SK-N-SH (cell line): Measurements from ENCODE around the gene ATXN2. TPM values are rescaled to one million over a fixed set of nuclear protein-coding genes. Genes with fewer than 3 reads are reported as not detected.

Experiments used
- CTCF ChIA-PET: fragments of 300-600, 350-600 bp; formaldehyde crosslinking; extraction: SDS; loops from one replicate; lab custom pipeline; 2021; lab: Yijun Ruan, JAX
- POLR2A ChIA-PET: fragments of 350-600 bp; sonication (Branson Sonifier 250); formaldehyde crosslinking; extraction: SDS; loops from one replicate; lab custom pipeline; 2020; ENCODE audit warnings: antibody characterized with exemption, inconsistent platforms; lab: Yijun Ruan, JAX
- DNase-seq: peaks from one replicate; pipeline ENCODE4 v3.0.0; 2012
- H2AFZ ChIP-seq: fragments of 200-600 bp; sonication (generic); 2 replicates; pipeline ENCODE4 v1.8.1; 2016; ENCODE audit warnings: antibody characterized with exemption, mild to moderate bottlenecking, low read depth
- H3F3A ChIP-seq: fragments of 200-600 bp; sonication (generic); replicated peaks from 2 replicates; pipeline ENCODE3; 2016; ENCODE audit warnings: antibody characterized with exemption, mild to moderate bottlenecking; ENCODE audit not compliant: insufficient read depth
- H3K27ac ChIP-seq, 2 experiments: fragments of 200-500 bp in 1 of 2; fragments of 200-600 bp in 1 of 2; sonication (Bioruptor generic) in 1 of 2; sonication (generic), shearing (Covaris generic) in 1 of 2; 2 replicates each; pipeline versions ENCODE4 v1.5.1 to v1.6.1; 2014 to 2016; ENCODE audit warnings: low read depth in 2 of 2, inconsistent platforms in 1 of 2, low read length in 1 of 2, mild to moderate bottlenecking in 1 of 2, mixed read lengths in 1 of 2
- H3K27me3 ChIP-seq: fragments of 200-600 bp; sonication (generic), shearing (Covaris generic); 2 replicates; pipeline ENCODE4 v1.6.1; 2016; ENCODE audit warnings: mixed run types; ENCODE audit not compliant: insufficient read depth
- H3K36me3 ChIP-seq, 2 experiments: fragments of 200-500 bp in 1 of 2; fragments of 200-600 bp in 1 of 2; sonication (Bioruptor generic) in 1 of 2; sonication (generic) in 1 of 2; replicated peaks in 1 of 2; 2 replicates each; pipeline versions ENCODE3 to v1.5.1; 2014 to 2016; ENCODE audit warnings: low read length in 1 of 2, mild to moderate bottlenecking in 1 of 2; ENCODE audit not compliant: insufficient read depth in 2 of 2, control insufficient read depth in 1 of 2
- H3K4me1 ChIP-seq, 2 experiments: fragments of 200-500 bp in 1 of 2; fragments of 200-600 bp in 1 of 2; sonication (Bioruptor generic) in 1 of 2; sonication (generic), shearing (Covaris generic) in 1 of 2; 2 replicates each; pipeline versions ENCODE4 v1.5.1 to v1.6.1; 2014 to 2016; ENCODE audit warnings: low read depth in 1 of 2, low read length in 1 of 2, mixed run types in 1 of 2; ENCODE audit not compliant: insufficient read depth in 2 of 2, control insufficient read depth in 1 of 2
- H3K4me2 ChIP-seq: fragments of 200-600 bp; sonication (generic), shearing (Covaris generic); 2 replicates; pipeline ENCODE4 v1.6.1; 2017; ENCODE audit warnings: mixed run types
- H3K4me3 ChIP-seq, 2 experiments: fragments of 200-500 bp in 1 of 2; fragments of 200-600 bp in 1 of 2; sonication (Bioruptor generic) in 1 of 2; sonication (generic), shearing (Covaris generic) in 1 of 2; 2 replicates each; pipeline versions ENCODE4 v1.5.1 to v1.8.1; 2014 to 2016; ENCODE audit warnings: low read depth in 2 of 2, inconsistent platforms in 1 of 2, low read length in 1 of 2, mild to moderate bottlenecking in 1 of 2, mixed read lengths in 1 of 2, moderate library complexity in 1 of 2
- H3K79me2 ChIP-seq: fragments of 200-600 bp; sonication (generic); 2 replicates; pipeline ENCODE4 v1.8.1; 2017; ENCODE audit warnings: mild to moderate bottlenecking; ENCODE audit not compliant: insufficient read depth
- H3K9ac ChIP-seq: fragments of 200-600 bp; sonication (generic); 2 replicates; pipeline ENCODE4 v1.6.1; 2017; ENCODE audit warnings: mixed run types
- H3K9me2 ChIP-seq: fragments of 200-600 bp; sonication (generic); 2 replicates; pipeline ENCODE4 v1.6.1; 2017; ENCODE audit warnings: mixed run types
- H3K9me3 ChIP-seq: fragments of 200-600 bp; sonication (generic); 2 replicates; pipeline ENCODE4 v1.6.1; 2017; ENCODE audit warnings: mixed run types, mild to moderate bottlenecking, moderate library complexity
- H4K20me1 ChIP-seq: fragments of 200-600 bp; sonication (generic); 2 replicates; pipeline ENCODE4 v1.6.1; 2017; ENCODE audit warnings: mild to moderate bottlenecking, mixed run types; ENCODE audit not compliant: insufficient read depth
- CHD2 ChIP-seq: fragments of 150-350 bp; IDR thresholded peaks from 2 replicates; pipeline ENCODE4 v1.6.1; 2018; ENCODE audit warnings: low read length; ENCODE audit not compliant: partially characterized antibody
- FOSL2 ChIP-seq: IDR thresholded peaks from 2 replicates; pipeline ENCODE4 v1.4.0; 2012; ENCODE audit warnings: low read depth, mild to moderate bottlenecking, moderate library complexity, borderline replicate concordance
- FOXJ3 ChIP-seq: sonication (generic); formaldehyde crosslinking; IDR thresholded peaks from 2 replicates; pipeline ENCODE4 v1.5.1; 2020; ENCODE audit warnings: mild to moderate bottlenecking, missing genetic modification reagents
- GABPA ChIP-seq: IDR thresholded peaks from 2 replicates; pipeline ENCODE4 v1.4.0; 2012; ENCODE audit warnings: low read depth, mild to moderate bottlenecking
- MEF2A ChIP-seq: IDR thresholded peaks from 2 replicates; pipeline ENCODE4 v1.4.0; 2012; ENCODE audit warnings: low read depth, borderline replicate concordance
- RCOR1 ChIP-seq: fragments of 150-350 bp; IDR thresholded peaks from 2 replicates; pipeline ENCODE4 v1.6.1; 2017; ENCODE audit warnings: antibody characterized with exemption, low read length
- RFX5 ChIP-seq: IDR thresholded peaks from 2 replicates; pipeline ENCODE4 v1.6.1; 2012; ENCODE audit warnings: mild to moderate bottlenecking, improper control_type of control experiment, low read length
- SMC3 ChIP-seq: IDR thresholded peaks from 2 replicates; pipeline ENCODE4 v1.6.1; 2012; ENCODE audit warnings: low read depth, low read length, improper control_type of control experiment
- TCF12 ChIP-seq: IDR thresholded peaks from 2 replicates; pipeline ENCODE4 v1.4.0; 2012
- YY1 ChIP-seq: IDR thresholded peaks from 2 replicates; pipeline ENCODE4 v1.4.0; 2012; ENCODE audit warnings: low read depth, mild to moderate bottlenecking
- WGBS: methylation state at CpG from one replicate; pipeline ENCODE4 v1.1.6; 2017; ENCODE audit warnings: low lambda C conversion rate; 5-methylcytosine and 5-hydroxymethylcytosine counted together
- polyA plus RNA-seq, 3 experiments: library from polyadenylated mRNA; depleted of rRNA; stranded (reverse); fragments of >200 nt; gene quantifications; 2 replicates each; pipeline ENCODE4 v1.2.3, GENCODE V29; 2012
- TF ChIP-seq, protein P1 (sequence below): fragments of 200-600 bp; sonication (generic); IDR thresholded peaks from 2 replicates; pipeline ENCODE4 v1.6.1; 2017; ENCODE audit warnings: antibody characterized with exemption, mild to moderate bottlenecking, moderate library complexity
- TF ChIP-seq, protein P2 (sequence below): fragments of 150-350 bp; IDR thresholded peaks from 2 replicates; pipeline ENCODE4 v1.6.1; 2016; ENCODE audit warnings: mild to moderate bottlenecking, low read depth, low read length
- TF ChIP-seq, protein P3 (sequence below): fragments of 150-350 bp; IDR thresholded peaks from 2 replicates; pipeline ENCODE4 v1.6.1; 2017; ENCODE audit warnings: antibody characterized with exemption, low read length, low read depth, borderline replicate concordance
- TF ChIP-seq, protein P4 (sequence below): IDR thresholded peaks from 2 replicates; pipeline ENCODE4 v1.6.1; 2012; ENCODE audit warnings: mild to moderate bottlenecking, low read depth, low read length, moderate library complexity
- TF ChIP-seq, protein P5 (sequence below): IDR thresholded peaks from 2 replicates; pipeline ENCODE4 v1.4.0; 2012; ENCODE audit warnings: low read depth

ATXN2 gene
- polyA plus RNA-seq, 1 of the 3 experiments (the other 2 are of a cell fraction) = 35.7 TPM

DNA sequence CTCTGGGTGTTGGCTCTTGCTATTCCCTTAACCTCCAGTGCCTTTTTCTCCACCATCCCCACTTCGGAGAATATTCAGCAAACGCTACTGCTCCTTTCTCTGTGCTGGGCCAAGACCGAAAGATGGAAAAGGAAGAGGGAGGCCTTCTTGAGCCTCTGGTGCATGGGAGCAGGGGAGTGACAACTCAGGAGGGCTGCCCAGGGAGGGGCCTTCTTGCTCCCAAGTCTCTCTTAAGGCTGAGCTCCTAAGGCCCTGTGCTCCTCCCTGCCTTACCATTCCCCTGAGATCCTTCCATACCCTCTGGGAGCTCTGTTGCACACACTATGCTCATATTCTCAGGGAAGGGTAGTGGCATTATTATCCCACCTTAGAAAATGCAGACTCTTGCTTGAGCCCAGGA, 158.5 kb downstream of the ATXN2 start:
- Histone ChIP-seq H3K27ac (no peak overlapping the region), H3F3A (peaks cover 47% of the 10 kb centered on the region), H3K79me2 (peaks cover 100% of the 10 kb centered on the region), H3K4me3 (no peak overlapping the region), H3K9me2 (no peaks in the 10 kb centered on the region), H3K4me1 (peaks cover 38 to 40% of the 10 kb centered on the region in 2 experiments; a peak in 3 of 4 replicates), H3K9me3 (no peaks in the 10 kb centered on the region), H3K27me3 (no peaks in the 10 kb centered on the region), H4K20me1 (peaks cover 100% of the 10 kb centered on the region), H3K9ac (no peak overlapping the region), H3K4me2 (no peak overlapping the region), H2AFZ (no peak overlapping the region), H3K36me3 (peaks cover 10 to 23% of the 10 kb centered on the region in 2 experiments)
- TF ChIP-seq TCF12 (no peak), SMC3 (no peak), RFX5 (no peak), MEF2A (no peak), CHD2 (no peak), GABPA (no peak), FOSL2 (no peak), RCOR1 (no peak), YY1 (no peak), FOXJ3 (CRISPR knock-in tag) (no peak)
- TF ChIP-seq, protein P1, sequence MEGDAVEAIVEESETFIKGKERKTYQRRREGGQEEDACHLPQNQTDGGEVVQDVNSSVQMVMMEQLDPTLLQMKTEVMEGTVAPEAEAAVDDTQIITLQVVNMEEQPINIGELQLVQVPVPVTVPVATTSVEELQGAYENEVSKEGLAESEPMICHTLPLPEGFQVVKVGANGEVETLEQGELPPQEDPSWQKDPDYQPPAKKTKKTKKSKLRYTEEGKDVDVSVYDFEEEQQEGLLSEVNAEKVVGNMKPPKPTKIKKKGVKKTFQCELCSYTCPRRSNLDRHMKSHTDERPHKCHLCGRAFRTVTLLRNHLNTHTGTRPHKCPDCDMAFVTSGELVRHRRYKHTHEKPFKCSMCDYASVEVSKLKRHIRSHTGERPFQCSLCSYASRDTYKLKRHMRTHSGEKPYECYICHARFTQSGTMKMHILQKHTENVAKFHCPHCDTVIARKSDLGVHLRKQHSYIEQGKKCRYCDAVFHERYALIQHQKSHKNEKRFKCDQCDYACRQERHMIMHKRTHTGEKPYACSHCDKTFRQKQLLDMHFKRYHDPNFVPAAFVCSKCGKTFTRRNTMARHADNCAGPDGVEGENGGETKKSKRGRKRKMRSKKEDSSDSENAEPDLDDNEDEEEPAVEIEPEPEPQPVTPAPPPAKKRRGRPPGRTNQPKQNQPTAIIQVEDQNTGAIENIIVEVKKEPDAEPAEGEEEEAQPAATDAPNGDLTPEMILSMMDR = no peak
- TF ChIP-seq, protein P2, sequence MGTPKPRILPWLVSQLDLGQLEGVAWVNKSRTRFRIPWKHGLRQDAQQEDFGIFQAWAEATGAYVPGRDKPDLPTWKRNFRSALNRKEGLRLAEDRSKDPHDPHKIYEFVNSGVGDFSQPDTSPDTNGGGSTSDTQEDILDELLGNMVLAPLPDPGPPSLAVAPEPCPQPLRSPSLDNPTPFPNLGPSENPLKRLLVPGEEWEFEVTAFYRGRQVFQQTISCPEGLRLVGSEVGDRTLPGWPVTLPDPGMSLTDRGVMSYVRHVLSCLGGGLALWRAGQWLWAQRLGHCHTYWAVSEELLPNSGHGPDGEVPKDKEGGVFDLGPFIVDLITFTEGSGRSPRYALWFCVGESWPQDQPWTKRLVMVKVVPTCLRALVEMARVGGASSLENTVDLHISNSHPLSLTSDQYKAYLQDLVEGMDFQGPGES = no peak
- TF ChIP-seq, protein P3, sequence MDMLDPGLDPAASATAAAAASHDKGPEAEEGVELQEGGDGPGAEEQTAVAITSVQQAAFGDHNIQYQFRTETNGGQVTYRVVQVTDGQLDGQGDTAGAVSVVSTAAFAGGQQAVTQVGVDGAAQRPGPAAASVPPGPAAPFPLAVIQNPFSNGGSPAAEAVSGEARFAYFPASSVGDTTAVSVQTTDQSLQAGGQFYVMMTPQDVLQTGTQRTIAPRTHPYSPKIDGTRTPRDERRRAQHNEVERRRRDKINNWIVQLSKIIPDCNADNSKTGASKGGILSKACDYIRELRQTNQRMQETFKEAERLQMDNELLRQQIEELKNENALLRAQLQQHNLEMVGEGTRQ = no peak
- TF ChIP-seq, protein P4, sequence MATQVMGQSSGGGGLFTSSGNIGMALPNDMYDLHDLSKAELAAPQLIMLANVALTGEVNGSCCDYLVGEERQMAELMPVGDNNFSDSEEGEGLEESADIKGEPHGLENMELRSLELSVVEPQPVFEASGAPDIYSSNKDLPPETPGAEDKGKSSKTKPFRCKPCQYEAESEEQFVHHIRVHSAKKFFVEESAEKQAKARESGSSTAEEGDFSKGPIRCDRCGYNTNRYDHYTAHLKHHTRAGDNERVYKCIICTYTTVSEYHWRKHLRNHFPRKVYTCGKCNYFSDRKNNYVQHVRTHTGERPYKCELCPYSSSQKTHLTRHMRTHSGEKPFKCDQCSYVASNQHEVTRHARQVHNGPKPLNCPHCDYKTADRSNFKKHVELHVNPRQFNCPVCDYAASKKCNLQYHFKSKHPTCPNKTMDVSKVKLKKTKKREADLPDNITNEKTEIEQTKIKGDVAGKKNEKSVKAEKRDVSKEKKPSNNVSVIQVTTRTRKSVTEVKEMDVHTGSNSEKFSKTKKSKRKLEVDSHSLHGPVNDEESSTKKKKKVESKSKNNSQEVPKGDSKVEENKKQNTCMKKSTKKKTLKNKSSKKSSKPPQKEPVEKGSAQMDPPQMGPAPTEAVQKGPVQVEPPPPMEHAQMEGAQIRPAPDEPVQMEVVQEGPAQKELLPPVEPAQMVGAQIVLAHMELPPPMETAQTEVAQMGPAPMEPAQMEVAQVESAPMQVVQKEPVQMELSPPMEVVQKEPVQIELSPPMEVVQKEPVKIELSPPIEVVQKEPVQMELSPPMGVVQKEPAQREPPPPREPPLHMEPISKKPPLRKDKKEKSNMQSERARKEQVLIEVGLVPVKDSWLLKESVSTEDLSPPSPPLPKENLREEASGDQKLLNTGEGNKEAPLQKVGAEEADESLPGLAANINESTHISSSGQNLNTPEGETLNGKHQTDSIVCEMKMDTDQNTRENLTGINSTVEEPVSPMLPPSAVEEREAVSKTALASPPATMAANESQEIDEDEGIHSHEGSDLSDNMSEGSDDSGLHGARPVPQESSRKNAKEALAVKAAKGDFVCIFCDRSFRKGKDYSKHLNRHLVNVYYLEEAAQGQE = no peak
- TF ChIP-seq, protein P5, sequence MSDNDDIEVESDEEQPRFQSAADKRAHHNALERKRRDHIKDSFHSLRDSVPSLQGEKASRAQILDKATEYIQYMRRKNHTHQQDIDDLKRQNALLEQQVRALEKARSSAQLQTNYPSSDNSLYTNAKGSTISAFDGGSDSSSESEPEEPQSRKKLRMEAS = no peak
- DNase-seq = no peak
- POLR2A ChIA-PET = no interaction called here
- WGBS = 100% methylated on average over 3 of the region's 3 CpGs
- CTCF ChIA-PET = interaction anchor here (1.1 to 28.3 kb wide), 4 partner anchors 9 to 39 kb away, joined by 3 to 618 read pairs (median 18); partner anchors contain the start of gene SH2B3
